B cell (primary cell): ENCODE measurements around the gene OR51B4. TPM values are rescaled to one million over a fixed set of nuclear protein-coding genes. Genes with fewer than 3 reads are reported as not detected.

Experiments used
- ATAC-seq: fragments of 200-7000 bp; cut with Tn5 transposase; one replicate; pipeline ENCODE4 v1.10.0; 2021; ENCODE audit warnings: low read depth, mild to moderate bottlenecking, moderate number of reproducible peaks, moderate library complexity
- CTCF ChIA-PET: fragments of 350-600 bp; sonication (Branson Sonifier 250); formaldehyde crosslinking; loops from one replicate; lab custom pipeline; 2021; ENCODE audit warnings: antibody characterized with exemption, inconsistent platforms; lab: Charles Lee
- POLR2A ChIA-PET: fragments of 350-600 bp; sonication (Branson Sonifier 250); formaldehyde crosslinking; loops from one replicate; lab custom pipeline; 2021; ENCODE audit warnings: antibody characterized with exemption; lab: Charles Lee
- DNase-seq: peaks from one replicate; pipeline ENCODE4 v3.0.0; 2013
- H2AFZ ChIP-seq: 2 replicates; pipeline ENCODE4 v1.6.1; 2012; ENCODE audit warnings: mild to moderate bottlenecking, low read depth, low read length; ENCODE audit not compliant: insufficient read depth, poor library complexity, severe bottlenecking
- H3K27ac ChIP-seq, 2 donors: 1 replicate in 1 of 2; 2 replicates in 1 of 2; pipeline ENCODE4 v1.5.1; 2012 to 2013; ENCODE audit warnings: low read length in 2 of 2, mild to moderate bottlenecking in 2 of 2, moderate library complexity in 1 of 2
- H3K27me3 ChIP-seq, 4 experiments: fragments of 200-600 bp in 1 of 4; sonication (generic) in 1 of 4; replicated peaks in 1 of 4; 1 replicate in 2 of 4; 2 replicates in 2 of 4; pipeline versions ENCODE4 v1.6.1 to v1.7.0; 2013 to 2016; ENCODE audit warnings: low read length in 3 of 4, mild to moderate bottlenecking in 2 of 4, mixed read lengths in 1 of 4, moderate library complexity in 1 of 4; ENCODE audit not compliant: insufficient read depth in 4 of 4, control insufficient read depth in 3 of 4; ENCODE audit errors: control extremely low read depth in 1 of 4
- H3K36me3 ChIP-seq, 2 experiments: replicated peaks in 1 of 2; 1 replicate in 1 of 2; 2 replicates in 1 of 2; pipeline versions ENCODE4 v1.6.1 to v1.7.1; 2013; ENCODE audit warnings: low read length in 1 of 2; ENCODE audit not compliant: insufficient read depth in 2 of 2, control insufficient read depth in 1 of 2; ENCODE audit errors: control extremely low read depth in 1 of 2, extremely low read depth in 1 of 2
- H3K4me1 ChIP-seq, 2 donors: fragments of 200-600 bp in 1 of 2; sonication (generic) in 1 of 2; 1 replicate in 1 of 2; 2 replicates in 1 of 2; pipeline versions ENCODE4 v1.5.1 to v1.6.1; 2013 to 2017; ENCODE audit warnings: low read length in 2 of 2; ENCODE audit not compliant: control insufficient read depth in 2 of 2, insufficient read depth in 2 of 2
- H3K4me2 ChIP-seq: replicated peaks from 2 replicates; pipeline ENCODE3; 2012; ENCODE audit warnings: mild to moderate bottlenecking, low read depth, low read length; ENCODE audit not compliant: poor library complexity, severe bottlenecking
- H3K4me3 ChIP-seq, 5 experiments: fragments of 200-600 bp in 1 of 5; sonication (generic) in 1 of 5; 1 replicate in 3 of 5; 2 replicates in 2 of 5; pipeline versions ENCODE4 v1.5.1 to v1.7.0; 2011 to 2016; ENCODE audit warnings: low read length in 4 of 5, mild to moderate bottlenecking in 4 of 5, low read depth in 2 of 5, control low read depth in 1 of 5, moderate library complexity in 1 of 5; ENCODE audit not compliant: insufficient read depth in 1 of 5; ENCODE audit errors: control extremely low read depth in 1 of 5, extremely low read depth in 1 of 5
- H3K79me2 ChIP-seq: fragments of 200-600 bp; sonication (generic); one replicate; pipeline ENCODE4 v1.6.0; 2016; ENCODE audit warnings: low read length; ENCODE audit not compliant: control insufficient read depth, insufficient read depth
- H3K9ac ChIP-seq: fragments of 200-600 bp; sonication (generic); 2 replicates; pipeline ENCODE4 v1.6.1; 2017; ENCODE audit warnings: mild to moderate bottlenecking, low read length, moderate library complexity
- H3K9me3 ChIP-seq, 3 donors: one replicate each; pipeline versions ENCODE4 v1.6.1 to v1.7.1; 2013; ENCODE audit warnings: low read length in 2 of 3; ENCODE audit not compliant: control insufficient read depth in 2 of 3, insufficient read depth in 1 of 3; ENCODE audit errors: control extremely low read depth in 1 of 3
- H4K20me1 ChIP-seq: 2 replicates; pipeline ENCODE4 v1.6.0; 2012; ENCODE audit warnings: mild to moderate bottlenecking, low read length; ENCODE audit not compliant: insufficient read depth, control insufficient read depth, poor library complexity, severe bottlenecking
- H3K27ac Mint-ChIP-seq: one replicate; pipeline ENCODE4 v1.8.0; 2021; ENCODE audit warnings: mixed read lengths
- H3K27me3 Mint-ChIP-seq: one replicate; pipeline ENCODE4 v1.8.0; 2021; ENCODE audit warnings: mixed read lengths
- H3K4me1 Mint-ChIP-seq: one replicate; pipeline ENCODE4 v1.8.0; 2021; ENCODE audit warnings: mixed read lengths
- H3K4me3 Mint-ChIP-seq: one replicate; pipeline ENCODE4 v1.8.0; 2021; ENCODE audit warnings: mixed read lengths
- H3K9me3 Mint-ChIP-seq: one replicate; pipeline ENCODE4 v1.8.0; 2022; ENCODE audit warnings: mixed read lengths; ENCODE audit not compliant: insufficient read depth
- EZH2 ChIP-seq: IDR thresholded peaks from 2 replicates; pipeline ENCODE4 v1.6.1; 2012; ENCODE audit warnings: borderline replicate concordance, low read depth, mild to moderate bottlenecking, moderate library complexity, low read length; ENCODE audit not compliant: insufficient read depth, poor library complexity, severe bottlenecking
- WGBS: methylation state at CpG from one replicate; pipeline ENCODE4 v1.1.5; 2013; ENCODE audit warnings: missing lambda C conversion rate; ENCODE audit not compliant: insufficient coverage; 5-methylcytosine and 5-hydroxymethylcytosine counted together
- intact Hi-C: fragments of 100-400 bp; cut with micrococcal nuclease; formaldehyde crosslinking; loops from one replicate; pipeline ENCODE4 v1.10.0; 2022
- polyA plus RNA-seq: library from polyadenylated mRNA; depleted of rRNA; stranded (reverse); fragments of >200 nt; gene quantifications from 2 replicates; pipeline ENCODE4 v1.2.3, GENCODE V29; 2012
- total RNA-seq, 2 donors: library from RNA; stranded (reverse); fragments of 120-200 nt in 1 of 2; gene quantifications; 1 replicate in 1 of 2; 2 replicates in 1 of 2; pipeline versions ENCODE4 v1.2.3 to v1.2.4, GENCODE V29; 2013 to 2022
- TF ChIP-seq, protein P1 (sequence below): fragments of 200-600 bp; IDR thresholded peaks from one replicate; pipeline ENCODE4 v1.8.0; 2022; ENCODE audit warnings: antibody characterized with exemption, mild to moderate bottlenecking

Gene OR51B4
- total and polyA plus RNA-seq, 2 donors (not counting 1 experiment from before 2014, with no cell fraction given): 0.21 TPM; not detected in 1

DNA sequence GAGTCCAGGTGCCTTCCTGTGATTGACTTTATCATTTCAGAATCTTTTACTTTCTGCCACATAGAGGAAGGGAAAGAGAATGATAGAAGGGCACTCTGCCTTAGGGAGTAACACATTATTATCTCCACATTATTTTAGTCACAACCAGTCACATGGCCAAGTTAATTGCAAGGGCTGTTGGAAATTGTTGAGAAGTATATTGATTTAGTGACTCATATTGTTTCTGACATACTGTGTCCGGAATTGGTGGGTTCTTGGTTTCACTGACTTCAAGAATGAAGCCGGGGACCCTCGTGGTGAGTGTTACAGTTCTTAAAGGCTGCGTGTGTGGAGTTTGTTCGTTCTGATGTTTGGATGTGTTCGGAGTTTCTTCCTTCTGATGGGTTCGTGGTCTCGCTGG is 8.7 kb downstream of the OR51B4 start:
- no peak overlapping the region for H3K4me3 Mint-ChIP-seq
- ChIA-PET CTCF (no interaction called here), POLR2A (no interaction called here)
- Histone ChIP-seq H3K79me2 (no peaks in the 10 kb centered on the region), H3K4me3 (no peak overlapping the region), H4K20me1 (no peaks in the 10 kb centered on the region), H3K4me1 (no peaks in the 10 kb centered on the region), H3K9me3 (no peaks in the 10 kb centered on the region), H2AFZ (no peak overlapping the region), H3K27me3 (no peaks in the 10 kb centered on the region), H3K4me2 (no peak overlapping the region), H3K27ac (no peak overlapping the region), H3K36me3 (no peaks in the 10 kb centered on the region), H3K9ac (no peak overlapping the region)
- ATAC-seq: no peak
- no peak overlapping the region for H3K27ac Mint-ChIP-seq
- WGBS: 95% methylated on average over 8 of the region's 8 CpGs
- H3K27me3 Mint-ChIP-seq: peaks cover 4% of the 10 kb centered on the region
- no peak for DNase-seq
- no peak for TF ChIP-seq EZH2
- intact Hi-C loops: no loop called here
- H3K4me1 Mint-ChIP-seq: no peaks in the 10 kb centered on the region
- H3K9me3 Mint-ChIP-seq: no peaks in the 10 kb centered on the region

DNA sequence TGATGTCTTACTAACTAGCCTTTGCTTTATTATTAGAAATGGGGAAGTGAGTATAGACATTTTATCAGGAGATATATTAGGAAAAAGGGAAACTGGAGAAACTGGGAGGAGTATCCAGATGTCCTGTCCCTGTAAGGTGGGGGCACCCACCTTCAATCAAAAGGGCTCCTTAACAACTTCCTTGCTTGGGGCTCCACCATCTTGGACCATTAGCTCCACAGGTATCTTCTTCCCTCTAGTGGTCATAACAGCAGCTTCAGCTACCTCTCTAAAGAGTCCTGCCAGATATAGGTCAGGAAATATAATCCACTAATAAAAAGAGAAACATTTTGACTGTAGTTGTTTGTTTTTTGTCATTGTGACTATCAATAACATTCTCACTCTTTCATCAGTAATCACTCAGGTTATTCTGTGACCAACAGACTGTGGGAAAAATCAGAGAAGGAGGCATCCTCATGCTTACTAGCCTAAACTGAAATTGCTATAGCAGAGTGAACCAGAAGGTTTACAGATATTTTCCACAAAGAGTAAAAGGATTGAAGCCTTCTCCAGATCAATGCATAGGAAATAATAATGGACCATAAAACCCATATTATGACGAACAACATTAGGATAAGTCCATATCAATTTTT is 10.4 kb downstream of the OR51B4 start:
- Mint-ChIP-seq H3K27ac (no peak overlapping the region), H3K4me3 (no peak overlapping the region), H3K27me3 (no peaks in the 10 kb centered on the region), H3K4me1 (no peaks in the 10 kb centered on the region), H3K9me3 (no peaks in the 10 kb centered on the region)
- Histone ChIP-seq H3K79me2 (no peaks in the 10 kb centered on the region), H3K4me1 (no peaks in the 10 kb centered on the region), H4K20me1 (no peaks in the 10 kb centered on the region), H3K27ac (no peak overlapping the region), H3K9me3 (no peaks in the 10 kb centered on the region), H2AFZ (no peak overlapping the region), H3K4me3 (no peak overlapping the region), H3K9ac (no peak overlapping the region), H3K4me2 (no peak overlapping the region), H3K27me3 (no peaks in the 10 kb centered on the region), H3K36me3 (no peaks in the 10 kb centered on the region)
- ChIA-PET POLR2A (no interaction called here), CTCF (interaction anchor here (1.4 kb wide), 1 partner anchor 20 kb away, joined by 4 read pairs; no protein-coding TSS in a partner anchor)
- intact Hi-C loops: no loop called here
- no CpG with 5 or more reads among the region's 1 CpG for WGBS
- no peak for TF ChIP-seq EZH2
- TF ChIP-seq, protein P1, sequence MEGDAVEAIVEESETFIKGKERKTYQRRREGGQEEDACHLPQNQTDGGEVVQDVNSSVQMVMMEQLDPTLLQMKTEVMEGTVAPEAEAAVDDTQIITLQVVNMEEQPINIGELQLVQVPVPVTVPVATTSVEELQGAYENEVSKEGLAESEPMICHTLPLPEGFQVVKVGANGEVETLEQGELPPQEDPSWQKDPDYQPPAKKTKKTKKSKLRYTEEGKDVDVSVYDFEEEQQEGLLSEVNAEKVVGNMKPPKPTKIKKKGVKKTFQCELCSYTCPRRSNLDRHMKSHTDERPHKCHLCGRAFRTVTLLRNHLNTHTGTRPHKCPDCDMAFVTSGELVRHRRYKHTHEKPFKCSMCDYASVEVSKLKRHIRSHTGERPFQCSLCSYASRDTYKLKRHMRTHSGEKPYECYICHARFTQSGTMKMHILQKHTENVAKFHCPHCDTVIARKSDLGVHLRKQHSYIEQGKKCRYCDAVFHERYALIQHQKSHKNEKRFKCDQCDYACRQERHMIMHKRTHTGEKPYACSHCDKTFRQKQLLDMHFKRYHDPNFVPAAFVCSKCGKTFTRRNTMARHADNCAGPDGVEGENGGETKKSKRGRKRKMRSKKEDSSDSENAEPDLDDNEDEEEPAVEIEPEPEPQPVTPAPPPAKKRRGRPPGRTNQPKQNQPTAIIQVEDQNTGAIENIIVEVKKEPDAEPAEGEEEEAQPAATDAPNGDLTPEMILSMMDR: no peak
- no peak for ATAC-seq
- no peak for DNase-seq
